SK-N-MC (cell line): ENCODE results near the gene DCLRE1A.

Experiments used
- EZH2 ChIP-seq: fragments of 200-600 bp; sonication (generic); IDR thresholded peaks from one replicate; pipeline ENCODE4 v1.6.1; 2017; ENCODE audit warnings: antibody characterized with exemption
- FOXP2 ChIP-seq: optimal IDR thresholded peaks from 2 replicates; pipeline ENCODE3; 2011; ENCODE audit warnings: mild to moderate bottlenecking, moderate library complexity; ENCODE audit not compliant: insufficient read depth; ENCODE audit errors: extremely low read length, control extremely low read depth
- POLR2AphosphoS5 ChIP-seq: IDR thresholded peaks from 2 replicates; pipeline ENCODE4 v1.6.1; 2012; ENCODE audit warnings: mild to moderate bottlenecking, low read depth, low read length, borderline replicate concordance

GRCh38 chr10:113849140-113849803 lies 4.6 kb downstream of the DCLRE1A start:
- no peak for TF ChIP-seq POLR2AphosphoS5
- no peak for TF ChIP-seq EZH2
- no peak for TF ChIP-seq FOXP2
